WTC11 (cell line): ENCODE data around the gene KDM6B.

Experiments used
- ESRRA ChIP-seq: sonication (generic); formaldehyde crosslinking; IDR thresholded peaks from 2 replicates; pipeline ENCODE4 v1.8.1; 2022; ENCODE audit warnings: mild to moderate bottlenecking, missing genetic modification reagents, borderline replicate concordance
- ETV6 ChIP-seq: sonication (generic); formaldehyde crosslinking; IDR thresholded peaks from 2 replicates; pipeline ENCODE4 v1.8.1; 2022; ENCODE audit warnings: mild to moderate bottlenecking, missing genetic modification reagents
- TP53 ChIP-seq: sonication (generic); formaldehyde crosslinking; IDR thresholded peaks from 2 replicates; pipeline ENCODE4 v1.8.1; 2023; ENCODE audit warnings: mild to moderate bottlenecking, missing genetic modification reagents
- TF ChIP-seq, protein P1 (sequence below): sonication (generic); formaldehyde crosslinking; IDR thresholded peaks from 2 replicates; pipeline ENCODE4 v1.8.0; 2022; ENCODE audit warnings: mild to moderate bottlenecking, missing genetic modification reagents
- TF ChIP-seq, protein P2 (sequence below): fragments of 200-600 bp; IDR thresholded peaks from 2 replicates; pipeline ENCODE4 v1.8.0; 2022; ENCODE audit warnings: antibody characterized with exemption
- TF ChIP-seq, protein P3 (sequence below): sonication (generic); formaldehyde crosslinking; IDR thresholded peaks from 2 replicates; pipeline ENCODE4 v1.8.1; 2023; ENCODE audit warnings: mild to moderate bottlenecking, missing genetic modification reagents, moderate library complexity

DNA sequence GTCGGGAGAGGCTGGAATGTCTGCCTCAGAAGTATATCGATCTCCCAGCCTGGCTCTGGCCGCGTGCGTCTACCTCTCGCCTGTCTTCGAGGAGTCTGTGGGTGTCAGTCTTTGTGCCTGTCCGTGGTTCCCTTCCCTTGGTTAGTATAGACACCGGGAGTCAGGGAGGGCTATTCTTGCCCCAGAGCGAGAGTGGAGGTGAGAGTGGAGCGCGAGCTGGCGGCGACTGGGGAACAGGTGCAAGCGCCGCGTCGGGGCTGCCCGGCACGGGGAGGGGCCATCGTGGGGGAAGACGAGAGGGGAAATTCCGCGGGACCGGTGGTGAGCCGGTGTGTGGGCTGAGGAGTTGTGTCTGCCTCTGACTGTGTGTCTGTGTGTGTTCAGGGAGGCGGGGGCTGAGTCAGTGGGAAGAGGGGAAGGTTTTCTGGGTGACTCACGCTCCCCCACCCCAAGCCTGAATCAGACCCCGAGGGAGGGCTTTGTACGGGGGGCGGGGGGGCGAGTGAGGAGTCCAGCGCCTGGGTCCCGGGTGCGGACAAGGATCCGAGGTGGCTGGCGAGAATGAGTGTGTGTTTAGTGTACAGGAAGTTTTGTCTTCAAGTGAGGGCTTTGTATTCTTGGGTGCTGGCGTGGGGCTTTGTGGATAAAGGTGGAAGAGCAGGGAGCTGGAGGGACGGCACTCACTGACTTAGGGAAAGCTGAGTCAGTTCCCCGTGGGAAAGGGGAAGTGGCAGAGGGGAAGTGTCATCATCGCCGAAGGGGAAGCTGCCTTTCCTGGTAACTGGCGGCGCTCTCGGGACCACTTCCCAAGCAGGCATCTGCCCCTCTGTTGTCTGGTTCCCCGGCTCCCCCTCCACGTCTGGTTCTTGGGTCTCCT lies 8.6 kb downstream of the KDM6B start:
- TF ChIP-seq, protein P1, sequence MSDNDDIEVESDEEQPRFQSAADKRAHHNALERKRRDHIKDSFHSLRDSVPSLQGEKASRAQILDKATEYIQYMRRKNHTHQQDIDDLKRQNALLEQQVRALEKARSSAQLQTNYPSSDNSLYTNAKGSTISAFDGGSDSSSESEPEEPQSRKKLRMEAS (CRISPR knock-in tag), result no peak
- TF ChIP-seq, protein P2, sequence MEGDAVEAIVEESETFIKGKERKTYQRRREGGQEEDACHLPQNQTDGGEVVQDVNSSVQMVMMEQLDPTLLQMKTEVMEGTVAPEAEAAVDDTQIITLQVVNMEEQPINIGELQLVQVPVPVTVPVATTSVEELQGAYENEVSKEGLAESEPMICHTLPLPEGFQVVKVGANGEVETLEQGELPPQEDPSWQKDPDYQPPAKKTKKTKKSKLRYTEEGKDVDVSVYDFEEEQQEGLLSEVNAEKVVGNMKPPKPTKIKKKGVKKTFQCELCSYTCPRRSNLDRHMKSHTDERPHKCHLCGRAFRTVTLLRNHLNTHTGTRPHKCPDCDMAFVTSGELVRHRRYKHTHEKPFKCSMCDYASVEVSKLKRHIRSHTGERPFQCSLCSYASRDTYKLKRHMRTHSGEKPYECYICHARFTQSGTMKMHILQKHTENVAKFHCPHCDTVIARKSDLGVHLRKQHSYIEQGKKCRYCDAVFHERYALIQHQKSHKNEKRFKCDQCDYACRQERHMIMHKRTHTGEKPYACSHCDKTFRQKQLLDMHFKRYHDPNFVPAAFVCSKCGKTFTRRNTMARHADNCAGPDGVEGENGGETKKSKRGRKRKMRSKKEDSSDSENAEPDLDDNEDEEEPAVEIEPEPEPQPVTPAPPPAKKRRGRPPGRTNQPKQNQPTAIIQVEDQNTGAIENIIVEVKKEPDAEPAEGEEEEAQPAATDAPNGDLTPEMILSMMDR, result no peak
- TF ChIP-seq TP53 (CRISPR knock-in tag) (no peak), ESRRA (CRISPR knock-in tag) (no peak), ETV6 (no peak)
- TF ChIP-seq, protein P3, sequence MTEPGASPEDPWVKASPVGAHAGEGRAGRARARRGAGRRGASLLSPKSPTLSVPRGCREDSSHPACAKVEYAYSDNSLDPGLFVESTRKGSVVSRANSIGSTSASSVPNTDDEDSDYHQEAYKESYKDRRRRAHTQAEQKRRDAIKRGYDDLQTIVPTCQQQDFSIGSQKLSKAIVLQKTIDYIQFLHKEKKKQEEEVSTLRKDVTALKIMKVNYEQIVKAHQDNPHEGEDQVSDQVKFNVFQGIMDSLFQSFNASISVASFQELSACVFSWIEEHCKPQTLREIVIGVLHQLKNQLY (CRISPR knock-in tag), result no peak
